Fibroblast of mammary gland (primary cell): ENCODE measurements around the gene PANX2.

ENCODE experiments used
- DNase-seq: peaks from one replicate; pipeline ENCODE4 v3.0.0-alpha.2; 2010; ENCODE audit warnings: low read depth
- H3K4me3 ChIP-seq: 2 replicates; pipeline ENCODE4 v1.5.1; 2011; ENCODE audit warnings: low read depth, mild to moderate bottlenecking, low read length, moderate library complexity; ENCODE audit not compliant: control insufficient read depth
- TF ChIP-seq, protein P1 (sequence below): conservative IDR thresholded peaks from 2 replicates; pipeline ENCODE4 v1.5.1; 2011; ENCODE audit warnings: low read depth, low read length, inconsistent platforms; ENCODE audit not compliant: control insufficient read depth, insufficient read depth

Gene PANX2

DNA sequence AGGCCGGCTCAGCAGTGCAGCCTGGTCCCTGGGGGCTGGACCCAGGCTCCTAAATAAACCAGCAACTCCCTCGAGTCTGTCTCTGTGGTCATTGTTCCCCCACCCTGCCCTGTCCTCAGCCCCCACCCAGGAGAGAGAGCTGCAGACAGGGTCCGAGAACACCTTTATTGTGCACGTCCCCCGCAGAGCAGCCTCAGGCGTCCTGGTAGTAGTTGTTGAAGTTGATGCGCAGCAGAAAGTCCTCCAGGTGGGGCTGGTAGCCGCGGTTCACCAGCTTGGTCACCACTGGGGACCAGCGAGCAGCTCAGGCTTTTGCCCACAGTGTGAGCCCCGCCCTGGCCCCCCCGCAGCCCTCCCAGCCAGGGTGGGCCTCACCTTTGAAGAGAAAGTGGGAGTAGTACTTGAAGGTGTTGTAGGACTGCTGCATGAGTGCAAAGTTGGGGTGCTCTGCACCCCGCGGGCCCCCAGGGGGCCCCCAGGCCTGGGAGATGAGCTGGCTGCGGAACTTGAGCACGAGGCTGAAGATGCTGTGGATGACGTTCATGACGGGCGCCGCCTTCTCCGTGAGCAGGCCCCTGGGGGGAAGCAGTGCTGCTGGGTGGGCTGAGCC lies 47.1 kb downstream of the PANX2 start:
- no peak for DNase-seq
- H3K4me3 ChIP-seq: no peak overlapping the region
- TF ChIP-seq, protein P1, sequence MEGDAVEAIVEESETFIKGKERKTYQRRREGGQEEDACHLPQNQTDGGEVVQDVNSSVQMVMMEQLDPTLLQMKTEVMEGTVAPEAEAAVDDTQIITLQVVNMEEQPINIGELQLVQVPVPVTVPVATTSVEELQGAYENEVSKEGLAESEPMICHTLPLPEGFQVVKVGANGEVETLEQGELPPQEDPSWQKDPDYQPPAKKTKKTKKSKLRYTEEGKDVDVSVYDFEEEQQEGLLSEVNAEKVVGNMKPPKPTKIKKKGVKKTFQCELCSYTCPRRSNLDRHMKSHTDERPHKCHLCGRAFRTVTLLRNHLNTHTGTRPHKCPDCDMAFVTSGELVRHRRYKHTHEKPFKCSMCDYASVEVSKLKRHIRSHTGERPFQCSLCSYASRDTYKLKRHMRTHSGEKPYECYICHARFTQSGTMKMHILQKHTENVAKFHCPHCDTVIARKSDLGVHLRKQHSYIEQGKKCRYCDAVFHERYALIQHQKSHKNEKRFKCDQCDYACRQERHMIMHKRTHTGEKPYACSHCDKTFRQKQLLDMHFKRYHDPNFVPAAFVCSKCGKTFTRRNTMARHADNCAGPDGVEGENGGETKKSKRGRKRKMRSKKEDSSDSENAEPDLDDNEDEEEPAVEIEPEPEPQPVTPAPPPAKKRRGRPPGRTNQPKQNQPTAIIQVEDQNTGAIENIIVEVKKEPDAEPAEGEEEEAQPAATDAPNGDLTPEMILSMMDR: no peak

- TF ChIP-seq, protein P1: no peak
- DNase-seq: no peak
- no peak overlapping the region for H3K4me3 ChIP-seq
Observed at GRCh38 chr22:50218153-50218995, 47.8 kb downstream of the PANX2 start.

DNA sequence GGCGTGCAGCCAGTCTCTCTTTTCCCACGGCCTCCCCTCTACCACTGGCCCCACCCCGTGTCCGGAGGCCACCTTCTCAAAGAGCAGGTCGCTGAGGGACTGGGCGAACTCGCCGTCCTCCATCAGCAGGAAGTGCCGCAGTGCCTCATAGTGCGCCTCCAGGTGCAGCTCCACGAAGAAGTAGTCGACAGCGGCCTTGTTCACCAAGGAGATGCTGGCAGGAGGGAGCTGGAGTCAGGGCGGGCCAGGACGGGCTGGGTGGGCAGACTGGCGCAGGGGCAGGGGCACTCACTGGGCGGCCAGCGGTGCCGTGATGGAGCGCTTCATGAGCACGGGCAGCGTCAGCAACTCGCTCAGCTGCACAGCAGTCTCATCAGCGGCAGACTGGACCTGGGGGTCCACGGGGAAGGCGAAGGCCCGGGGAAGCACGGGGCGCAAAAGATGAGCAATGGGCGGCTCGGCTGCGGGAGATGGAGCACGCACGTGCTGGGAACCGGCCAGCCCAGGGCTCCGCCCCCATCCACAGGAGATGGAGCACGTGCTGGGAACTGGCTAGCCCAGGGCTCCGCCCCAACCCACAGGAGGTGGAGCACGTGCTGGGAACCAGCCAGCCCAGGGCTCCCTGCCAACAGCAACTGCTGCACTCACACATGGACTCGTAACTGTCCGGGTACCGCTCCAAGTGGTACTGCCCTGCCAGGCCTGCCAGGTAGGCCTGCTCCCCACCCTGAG lies 48.6 kb downstream of the PANX2 start:
- H3K4me3 ChIP-seq: no peak overlapping the region
- DNase-seq: peak; percentile 85
- TF ChIP-seq, protein P1: no peak

- TF ChIP-seq, protein P1: no peak
- DNase-seq: no peak
Observed at GRCh38 chr22:50219800-50220602, 49.5 kb downstream of the PANX2 start.

GRCh38 chr22:50220603-50221409 lies 50.3 kb downstream of the PANX2 start:
- no peak overlapping the region for H3K4me3 ChIP-seq
- TF ChIP-seq, protein P1: no peak
- no peak for DNase-seq

More at GRCh38 chr22:50219800-50220602, 49.5 kb downstream of the PANX2 start:
- H3K4me3 ChIP-seq: no peak overlapping the region
